Ectodermal cell (in vitro differentiated cells): ENCODE results near the gene NKX2-4.

ENCODE experiments used
- H3K27ac ChIP-seq: 2 replicates; pipeline ENCODE4 v1.7.0; 2013; ENCODE audit warnings: mild to moderate bottlenecking, low read depth, low read length; ENCODE audit not compliant: insufficient read depth, poor library complexity, severe bottlenecking
- H3K27me3 ChIP-seq: 2 replicates; pipeline ENCODE4 v1.7.0; 2013; ENCODE audit warnings: mild to moderate bottlenecking, low read length; ENCODE audit not compliant: insufficient read depth, control insufficient read depth, poor library complexity, severe bottlenecking
- H3K36me3 ChIP-seq: one replicate; pipeline ENCODE4 v1.7.0; 2013; ENCODE audit warnings: low read length; ENCODE audit not compliant: control insufficient read depth, insufficient read depth
- H3K4me1 ChIP-seq: one replicate; pipeline ENCODE4 v1.7.0; 2013; ENCODE audit warnings: low read length; ENCODE audit not compliant: control insufficient read depth, insufficient read depth
- H3K4me3 ChIP-seq: 2 replicates; pipeline ENCODE4 v1.7.0; 2013; ENCODE audit warnings: low read depth, low read length, control low read depth; ENCODE audit not compliant: insufficient read depth
- H3K9me3 ChIP-seq: 2 replicates; pipeline ENCODE4 v1.7.0; 2013; ENCODE audit warnings: mild to moderate bottlenecking, low read length, moderate library complexity; ENCODE audit not compliant: control insufficient read depth
- WGBS, 2 experiments: methylation state at CpG; one replicate each; pipeline ENCODE4 v1.1.7; 2013; ENCODE audit warnings: missing lambda C conversion rate in 2 of 2; 5-methylcytosine and 5-hydroxymethylcytosine counted together

The NKX2-4 gene

DNA sequence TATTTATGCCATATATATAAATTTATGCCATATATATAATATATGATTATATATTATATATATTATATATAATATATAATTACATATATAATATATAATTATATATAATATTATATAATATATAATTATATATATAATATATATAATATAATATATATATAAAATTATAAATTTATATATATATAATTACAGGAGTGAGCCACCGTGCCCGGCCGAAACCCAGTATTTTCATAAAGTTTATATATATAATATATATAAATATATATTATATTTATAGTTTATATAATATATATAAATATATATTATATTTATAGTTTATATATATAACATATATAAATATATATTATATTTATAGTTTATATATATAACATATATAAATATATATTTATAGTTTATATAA, 31.6 kb downstream of the NKX2-4 start:
- no CpG with 5 or more reads among the region's 3 CpGs for WGBS, 2 experiments
- no peak overlapping the region for H3K27ac ChIP-seq
- H3K36me3 ChIP-seq = peaks cover 16% of the 10 kb centered on the region
- H3K9me3 ChIP-seq = no peaks in the 10 kb centered on the region
- no peaks in the 10 kb centered on the region for H3K27me3 ChIP-seq
- no peak overlapping the region for H3K4me3 ChIP-seq
- no peaks in the 10 kb centered on the region for H3K4me1 ChIP-seq

DNA sequence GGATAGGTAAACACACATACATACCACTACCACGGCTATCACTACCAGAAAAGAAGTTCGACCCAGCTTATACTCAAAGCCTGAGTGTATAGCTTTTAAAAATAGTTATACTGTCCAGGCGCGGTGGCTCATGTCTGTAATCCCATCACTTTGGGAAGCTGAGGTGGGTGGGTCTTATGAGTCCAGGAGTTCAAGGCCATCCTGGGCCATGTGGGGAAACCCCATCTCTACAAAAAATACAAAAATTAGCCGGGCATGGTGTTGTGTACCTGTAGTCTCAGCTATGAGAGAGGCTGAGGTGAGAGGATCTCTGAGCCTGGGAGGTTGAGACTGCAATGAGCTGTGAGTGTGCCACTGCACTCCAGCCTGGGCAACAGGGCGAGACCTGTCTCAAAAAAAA, 32.9 kb downstream of the NKX2-4 start:
- Histone ChIP-seq H3K4me1 (no peaks in the 10 kb centered on the region), H3K9me3 (no peaks in the 10 kb centered on the region), H3K36me3 (peaks cover 16% of the 10 kb centered on the region), H3K27ac (no peak overlapping the region), H3K27me3 (no peaks in the 10 kb centered on the region), H3K4me3 (no peak overlapping the region)
- WGBS, 2 experiments = 82 to 94% methylated on average over 6 of the region's 6 CpGs

DNA sequence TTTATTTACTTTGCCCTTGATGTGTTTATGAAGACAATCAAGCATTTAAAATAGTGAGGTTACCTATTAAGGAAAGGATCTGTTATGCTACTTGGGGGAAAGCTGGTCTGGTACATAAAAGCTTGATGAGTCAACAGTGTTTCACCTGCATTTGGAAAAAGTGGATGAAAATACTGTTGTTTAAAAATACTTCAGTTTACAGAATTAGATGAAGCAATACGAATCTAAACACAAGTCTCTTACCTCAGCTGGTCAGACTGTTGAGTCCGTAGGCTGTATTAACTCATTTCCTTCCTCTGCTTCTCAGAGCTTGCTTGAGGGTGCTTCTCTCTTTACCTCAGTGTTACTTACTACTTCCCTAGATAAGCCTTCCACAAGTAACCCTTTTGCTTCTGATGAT, 36.1 kb downstream of the NKX2-4 start:
- WGBS, 2 experiments = 92 to 97% methylated on average over 2 of the region's 2 CpGs
- Histone ChIP-seq H3K9me3 (no peaks in the 10 kb centered on the region), H3K36me3 (peaks cover 18% of the 10 kb centered on the region), H3K27ac (no peak overlapping the region), H3K4me1 (no peaks in the 10 kb centered on the region), H3K27me3 (no peaks in the 10 kb centered on the region), H3K4me3 (no peak overlapping the region)

DNA sequence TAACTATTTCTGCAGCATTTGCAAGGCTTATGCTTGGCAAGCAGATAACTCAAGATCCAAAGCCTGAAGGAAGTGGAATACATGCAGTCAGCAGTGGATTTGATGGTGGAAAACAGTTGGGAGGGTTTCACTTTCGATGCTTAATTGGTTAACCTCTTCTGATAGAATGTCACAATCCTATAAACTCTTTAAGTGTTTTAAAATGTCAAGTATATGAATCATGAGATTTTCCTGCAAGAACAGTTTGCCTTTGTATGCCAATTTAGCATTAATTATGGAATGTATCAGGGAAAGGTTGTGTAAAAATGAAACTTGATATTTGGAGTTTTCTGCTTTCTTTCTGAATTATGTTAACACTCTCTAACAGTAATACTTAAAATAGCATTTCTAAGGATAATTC, 36.6 kb downstream of the NKX2-4 start:
- 100% methylated on average over 1 of the region's 1 CpG for WGBS, 2 experiments
- H3K36me3 ChIP-seq = peaks cover 18% of the 10 kb centered on the region
- no peaks in the 10 kb centered on the region for H3K4me1 ChIP-seq
- H3K9me3 ChIP-seq = no peaks in the 10 kb centered on the region
- H3K4me3 ChIP-seq = no peak overlapping the region
- no peak overlapping the region for H3K27ac ChIP-seq
- no peaks in the 10 kb centered on the region for H3K27me3 ChIP-seq

DNA sequence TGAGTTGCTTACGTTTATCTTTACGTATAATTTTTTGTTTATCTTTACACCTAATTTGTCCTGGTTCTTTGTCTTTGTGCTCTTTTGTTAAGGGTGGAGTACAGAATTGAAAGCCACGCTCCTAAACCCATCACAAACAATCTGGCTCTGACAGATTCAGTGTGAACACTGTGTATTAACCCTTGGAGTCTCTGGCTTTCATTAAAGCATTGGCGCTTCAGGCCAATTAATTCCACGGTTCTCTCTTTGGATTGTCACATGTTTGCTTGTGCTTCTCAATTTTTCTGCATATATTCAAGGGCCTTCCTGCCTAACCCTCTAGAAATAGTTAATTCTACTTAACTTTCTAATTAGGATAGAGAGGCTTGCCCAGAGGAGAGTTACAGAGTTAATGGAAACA, 38.6 kb downstream of the NKX2-4 start:
- Histone ChIP-seq H3K36me3 (peaks cover 15% of the 10 kb centered on the region), H3K27me3 (no peaks in the 10 kb centered on the region), H3K27ac (no peak overlapping the region), H3K4me1 (no peaks in the 10 kb centered on the region), H3K4me3 (no peak overlapping the region), H3K9me3 (no peaks in the 10 kb centered on the region)
- 87 to 93% methylated on average over 5 of the region's 5 CpGs for WGBS, 2 experiments

DNA sequence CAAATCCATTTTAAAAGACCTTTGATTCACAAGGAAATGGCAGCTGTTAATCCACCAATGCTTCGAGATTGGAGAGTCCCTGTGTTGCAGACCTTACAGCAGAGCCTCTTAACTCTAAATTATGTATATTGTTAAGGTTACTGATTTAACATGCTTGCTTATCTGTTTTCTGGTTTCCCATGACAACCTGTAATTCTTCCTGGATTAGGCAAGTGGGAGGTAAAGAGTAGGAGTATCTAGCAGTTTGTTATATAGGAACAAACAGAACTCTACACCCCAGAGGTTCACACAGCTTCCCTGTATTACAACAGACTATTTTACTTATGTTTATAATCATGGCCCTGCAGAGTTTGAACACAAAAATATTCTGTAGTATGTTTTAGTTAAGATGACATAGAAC, 39.5 kb downstream of the NKX2-4 start:
- Histone ChIP-seq H3K36me3 (peaks cover 14% of the 10 kb centered on the region), H3K4me3 (no peak overlapping the region), H3K27me3 (no peaks in the 10 kb centered on the region), H3K4me1 (no peaks in the 10 kb centered on the region), H3K9me3 (no peaks in the 10 kb centered on the region), H3K27ac (no peak overlapping the region)
- WGBS, 2 experiments = 86 to 100% methylated on average over 1 of the region's 1 CpG

DNA sequence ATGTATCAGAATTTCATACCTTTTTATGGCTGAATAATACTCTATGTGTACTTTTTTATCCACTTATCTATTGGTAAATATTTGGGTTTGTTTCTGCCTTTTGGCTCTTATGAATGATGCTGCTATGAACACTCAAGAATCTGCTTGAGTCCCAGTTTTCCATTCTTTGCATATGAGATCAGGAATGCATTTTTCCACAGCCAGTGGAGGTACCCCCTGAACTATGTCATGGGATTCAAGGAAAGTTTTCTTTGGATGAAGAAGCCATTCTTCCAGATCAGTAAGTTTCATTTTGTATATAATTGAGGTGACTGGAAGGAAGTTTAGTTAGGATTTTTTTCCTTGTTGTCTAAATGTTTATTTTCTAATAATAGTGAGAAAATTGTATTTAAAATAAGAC, 40.9 kb downstream of the NKX2-4 start:
- no peaks in the 10 kb centered on the region for H3K4me1 ChIP-seq
- H3K36me3 ChIP-seq = peaks cover 7% of the 10 kb centered on the region
- H3K9me3 ChIP-seq = no peaks in the 10 kb centered on the region
- no peak overlapping the region for H3K27ac ChIP-seq
- no peak overlapping the region for H3K4me3 ChIP-seq
- no peaks in the 10 kb centered on the region for H3K27me3 ChIP-seq

DNA sequence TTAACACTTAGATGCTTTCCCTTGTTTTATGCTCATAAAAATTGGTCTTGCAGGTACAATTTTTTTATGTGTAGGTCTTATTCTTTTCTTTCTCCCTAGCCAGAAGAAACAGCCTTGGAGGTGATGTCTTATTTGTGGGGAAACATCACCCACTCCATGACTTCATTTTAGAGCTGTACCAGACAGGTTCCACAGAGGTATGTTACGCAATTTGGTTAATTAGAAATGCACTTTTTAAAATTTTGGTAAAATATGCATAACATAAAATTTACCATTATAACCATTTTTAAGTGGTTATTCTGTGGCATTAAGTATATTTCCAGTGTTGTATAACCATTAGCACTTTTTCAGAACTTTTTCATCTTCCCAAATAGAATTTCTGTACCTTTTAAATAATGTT, 41.3 kb downstream of the NKX2-4 start:
- no peaks in the 10 kb centered on the region for H3K27me3 ChIP-seq
- no CpG with 5 or more reads among the region's 1 CpG for WGBS, 2 experiments
- H3K36me3 ChIP-seq = peaks cover 7% of the 10 kb centered on the region

DNA sequence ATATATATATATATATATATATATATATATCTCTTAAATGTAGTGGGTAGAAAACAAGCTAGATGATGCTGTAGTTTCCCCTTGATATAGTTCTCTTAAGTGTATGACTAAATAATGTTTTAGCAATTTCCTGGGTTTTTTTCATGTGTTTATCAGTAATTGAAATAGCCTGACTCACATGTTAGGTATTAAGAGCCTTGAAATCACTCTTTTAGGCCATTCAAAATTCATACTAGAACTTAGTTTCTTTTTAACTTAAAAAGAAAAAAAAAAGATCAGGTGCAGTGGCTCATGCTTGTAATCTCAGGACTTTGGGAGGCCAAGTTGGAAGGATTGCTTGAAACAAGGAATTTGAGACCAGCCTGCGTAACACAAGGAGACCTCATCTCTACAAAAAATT, 44.1 kb downstream of the NKX2-4 start:
- no peaks in the 10 kb centered on the region for H3K27me3 ChIP-seq
- peaks cover 19% of the 10 kb centered on the region for H3K36me3 ChIP-seq
- no peaks in the 10 kb centered on the region for H3K4me1 ChIP-seq
- H3K9me3 ChIP-seq = no peaks in the 10 kb centered on the region
- WGBS, 2 experiments = 93 to 100% methylated on average over 1 of the region's 1 CpG
- no peak overlapping the region for H3K4me3 ChIP-seq
- H3K27ac ChIP-seq = no peak overlapping the region

More for the DNA sequence above, 41.3 kb downstream of the NKX2-4 start:
- Histone ChIP-seq H3K4me1 (no peaks in the 10 kb centered on the region), H3K9me3 (no peaks in the 10 kb centered on the region), H3K4me3 (no peak overlapping the region), H3K27ac (no peak overlapping the region)

DNA sequence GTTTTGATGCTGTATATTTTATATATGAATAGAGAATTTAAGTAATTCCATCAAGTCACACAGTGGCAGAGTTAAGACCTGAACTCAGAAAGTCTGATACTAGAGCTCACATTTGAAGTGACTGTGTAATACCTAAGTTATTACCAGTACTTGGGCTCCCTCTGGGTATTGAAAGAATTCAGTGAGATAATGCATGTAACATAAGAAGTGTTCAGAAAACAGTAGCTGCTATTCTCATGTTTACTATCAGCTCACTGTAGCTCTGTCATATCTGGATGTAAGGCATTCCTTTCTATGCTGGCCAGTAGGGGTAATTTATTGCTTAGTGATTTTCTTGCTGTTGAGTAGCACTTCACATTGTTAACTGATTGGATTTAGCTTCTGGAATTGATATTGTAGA, 44.6 kb downstream of the NKX2-4 start:
- Histone ChIP-seq H3K27me3 (no peaks in the 10 kb centered on the region), H3K4me1 (no peaks in the 10 kb centered on the region), H3K27ac (no peak overlapping the region), H3K9me3 (no peaks in the 10 kb centered on the region), H3K4me3 (no peak overlapping the region), H3K36me3 (peaks cover 24% of the 10 kb centered on the region)
